LNCAP (cell line): ENCODE measurements around the gene CLIP4.

Experiments used
- CTCF ChIP-seq: fragments of 450-650 bp; IDR thresholded peaks from 2 replicates; pipeline ENCODE4 v1.5.1; 2017; ENCODE audit warnings: mild to moderate bottlenecking

Gene CLIP4

GRCh38 chr2:29220506-29221270 lies 105.5 kb downstream of the CLIP4 start:
- no peak for TF ChIP-seq CTCF

GRCh38 chr2:29222381-29223179 lies 107.4 kb downstream of the CLIP4 start:
- no peak for TF ChIP-seq CTCF

- TF ChIP-seq CTCF: no peak
Observed at GRCh38 chr2:29223257-29223656, 108.0 kb downstream of the CLIP4 start.

- no peak for TF ChIP-seq CTCF
Observed at GRCh38 chr2:29223851-29224692, 108.9 kb downstream of the CLIP4 start.

GRCh38 chr2:29224693-29225551 lies 109.7 kb downstream of the CLIP4 start:
- no peak for TF ChIP-seq CTCF

- TF ChIP-seq CTCF: no peak
Observed at GRCh38 chr2:29225814-29226213, 110.6 kb downstream of the CLIP4 start.
